Hepatic stellate cell (primary cell): ENCODE results near the gene MYLIP.
A peak's percentile ranks its signal among the peaks of the same experiment; 100 is the strongest.
"Not testable (repeated sequence)": the region's sequence is repeated elsewhere in the genome, so short reads cannot be mapped to it uniquely, and the experiment has no call there.

Experiments
- DNase-seq: peaks from one replicate; pipeline ENCODE4 v3.0.0; 2011; ENCODE audit warnings: low spot score

MYLIP gene

DNA sequence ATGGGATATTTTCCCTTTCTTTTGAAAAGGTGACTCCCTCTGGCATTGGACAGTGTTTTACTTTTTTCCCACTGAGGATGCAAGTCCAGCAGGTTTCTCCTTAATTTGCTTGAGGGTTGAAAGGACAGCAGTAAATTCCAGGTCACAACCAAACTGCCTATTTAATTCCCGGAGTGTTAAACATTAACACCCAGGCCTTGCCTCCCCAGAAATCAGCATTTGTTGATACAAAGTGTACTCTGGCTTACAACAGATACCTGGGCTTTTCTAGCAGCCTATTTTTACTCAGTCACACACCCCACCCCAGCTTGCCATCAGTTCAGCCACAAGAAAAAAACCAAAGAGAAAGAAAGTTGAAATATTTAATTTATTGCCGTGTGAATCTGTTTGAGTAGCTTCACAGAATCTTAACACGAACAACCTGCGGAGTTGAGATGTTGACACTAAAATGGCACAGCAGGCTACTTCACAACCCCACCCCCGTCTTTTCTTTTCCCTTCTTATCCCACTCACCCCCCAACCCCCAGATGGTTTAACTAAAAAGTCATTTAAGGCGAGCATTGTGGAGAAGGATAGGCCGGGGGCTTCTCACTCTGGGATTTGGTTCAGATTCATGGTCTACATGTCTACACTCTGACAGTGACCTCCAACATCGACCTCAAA is 45.7 kb downstream of the MYLIP start:
- DNase-seq: no peak

- DNase-seq: not testable (repeated sequence)
These were observed 47.7 kb downstream of the MYLIP start for GRCh38 chr6:16176600-16176999.

DNA sequence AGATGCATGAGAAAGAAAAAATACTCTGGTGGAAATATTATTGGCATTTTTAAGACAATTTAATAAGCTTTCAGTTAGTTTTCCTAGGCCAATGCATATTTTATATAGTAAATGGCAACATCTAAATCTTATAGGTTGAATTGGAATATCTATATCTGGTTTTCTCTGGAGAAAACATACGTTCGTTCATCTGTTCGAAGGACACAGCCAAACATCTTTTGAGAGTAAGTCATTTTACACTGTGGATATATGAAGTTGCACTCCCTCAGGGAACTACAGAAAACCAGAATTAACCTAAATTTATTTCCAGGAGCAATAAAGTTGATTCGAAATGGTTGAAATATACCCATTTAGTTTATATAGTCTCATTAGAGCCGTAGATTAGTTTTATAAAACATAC is 49.0 kb downstream of the MYLIP start:
- no peak for DNase-seq

DNA sequence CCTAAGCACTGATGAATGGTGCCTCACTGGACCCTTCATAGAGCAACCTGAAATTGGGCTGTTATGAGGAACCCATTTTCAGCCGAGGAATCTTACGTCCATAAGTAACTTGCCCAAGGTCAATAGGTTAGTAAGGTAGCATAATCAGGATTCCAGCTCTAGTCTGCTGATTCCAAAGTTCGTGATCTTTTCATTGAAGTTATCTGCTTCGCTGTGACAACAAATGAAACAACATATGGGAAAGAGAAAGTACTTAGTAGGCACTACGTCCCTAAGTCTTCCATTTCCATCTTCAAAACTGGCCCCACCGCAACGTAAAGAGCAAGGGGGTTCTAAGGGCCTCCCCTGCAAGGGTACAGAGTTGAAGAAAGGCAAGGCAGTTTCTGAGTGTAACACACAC is 49.5 kb downstream of the MYLIP start:
- DNase-seq: no peak

GRCh38 chr6:16179063-16179462 is 50.2 kb downstream of the MYLIP start:
- no peak for DNase-seq

DNA sequence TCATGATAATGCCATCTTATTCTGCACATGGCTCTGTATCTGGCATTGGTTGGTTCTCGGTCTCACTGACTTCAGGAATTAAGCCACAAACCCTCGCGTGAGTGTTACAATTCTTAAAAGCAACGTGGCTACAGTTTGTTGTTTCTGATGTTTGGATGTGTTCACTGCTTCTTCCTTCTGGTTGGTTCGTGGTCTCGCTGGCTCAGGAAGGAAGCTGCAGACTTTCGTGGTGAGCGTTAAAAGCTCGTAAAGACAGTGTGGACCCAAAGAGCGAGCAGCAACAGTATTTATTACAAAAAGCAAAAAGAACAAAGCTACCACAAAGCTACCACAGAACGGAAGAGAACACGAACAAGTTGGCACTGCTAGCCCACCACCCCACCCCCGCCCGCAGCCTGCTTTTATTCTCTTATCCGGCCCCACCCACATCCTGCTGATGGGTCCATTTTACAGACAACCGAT is 51.1 kb downstream of the MYLIP start:
- DNase-seq: no peak

- no peak for DNase-seq
These were observed 52.0 kb downstream of the MYLIP start for GRCh38 chr6:16180696-16181438.

DNA sequence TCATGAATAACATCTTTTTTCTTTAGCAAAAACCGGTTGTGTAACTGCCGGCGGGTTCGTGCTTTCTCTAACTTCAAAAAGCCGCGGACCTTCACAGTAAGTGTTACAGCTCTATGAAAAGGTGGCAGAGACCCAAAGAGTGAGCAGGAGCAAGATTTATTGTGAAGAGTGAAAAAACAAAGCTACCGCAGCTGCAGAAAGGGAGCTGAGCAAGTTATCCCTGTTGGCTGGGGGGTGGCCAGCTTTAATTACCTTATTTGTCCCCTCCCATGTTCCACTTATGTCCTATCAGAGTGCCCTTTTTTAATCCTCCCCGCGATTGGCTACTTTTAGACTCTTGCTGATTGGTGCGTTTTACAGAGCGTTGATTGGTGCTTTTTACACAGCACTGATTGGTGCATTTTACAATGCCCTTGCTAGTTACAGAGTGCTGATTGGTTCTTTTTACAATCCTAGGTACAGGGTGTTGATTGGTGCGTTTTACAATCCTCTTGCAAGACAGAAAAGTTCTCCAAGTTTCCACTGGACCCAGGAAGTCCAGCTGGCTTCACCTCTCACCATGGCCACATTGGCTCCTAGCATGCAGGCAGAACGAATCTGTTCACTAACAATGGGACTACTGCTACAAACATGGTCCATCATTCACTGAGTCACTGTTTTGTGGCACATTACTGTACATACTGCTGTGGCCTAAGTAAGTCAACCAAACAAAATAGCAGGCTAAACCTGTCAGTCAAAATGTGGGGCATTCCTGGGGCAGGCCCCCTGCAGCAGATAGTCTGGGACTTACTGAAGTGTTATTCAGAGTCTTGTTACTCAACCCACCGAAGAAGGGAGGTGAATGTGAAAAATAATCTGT is 52.8 kb downstream of the MYLIP start:
- DNase-seq: no peak

- peak; percentile 30 for DNase-seq
These were observed 54.3 kb downstream of the MYLIP start for GRCh38 chr6:16183187-16183664.

DNA sequence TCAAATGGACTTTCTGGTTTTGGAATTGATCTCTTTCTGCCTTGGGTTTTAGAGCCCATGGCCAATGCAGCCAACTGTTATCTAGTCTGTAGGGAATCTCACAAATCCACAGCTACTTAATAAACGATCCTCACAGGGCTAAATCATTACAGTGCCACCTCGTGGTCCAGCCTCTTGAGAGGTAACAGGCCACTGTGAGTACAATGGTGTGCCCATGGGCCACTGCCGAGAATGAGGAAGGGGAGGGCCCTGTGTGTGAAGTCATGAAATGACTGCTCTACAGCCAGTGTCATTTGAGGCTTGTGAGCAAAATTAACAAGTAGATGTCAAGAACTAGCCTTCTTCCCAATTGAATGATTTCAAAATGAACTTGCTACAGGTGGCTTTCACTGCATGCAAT is 55.2 kb downstream of the MYLIP start:
- DNase-seq: peak; percentile 21

DNA sequence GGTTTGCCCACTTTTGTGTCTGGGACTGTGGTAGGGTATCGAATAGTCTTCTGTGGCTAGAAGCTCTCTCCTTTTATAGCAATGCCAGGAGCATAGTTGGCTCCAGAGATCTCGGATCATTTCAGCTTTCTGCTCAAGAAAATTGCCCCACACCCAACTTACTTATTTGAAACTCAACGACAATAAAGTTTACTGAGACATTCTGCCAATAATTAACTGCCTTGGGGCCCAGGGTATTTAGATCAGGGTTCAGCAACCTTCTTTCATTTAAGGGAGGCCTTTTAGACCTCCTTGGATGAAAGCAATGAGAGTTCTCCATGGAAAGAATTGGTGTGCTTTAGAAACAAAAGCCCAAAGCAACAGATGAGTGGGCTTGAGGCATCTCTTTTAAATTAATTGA is 55.7 kb downstream of the MYLIP start:
- no peak for DNase-seq

DNA sequence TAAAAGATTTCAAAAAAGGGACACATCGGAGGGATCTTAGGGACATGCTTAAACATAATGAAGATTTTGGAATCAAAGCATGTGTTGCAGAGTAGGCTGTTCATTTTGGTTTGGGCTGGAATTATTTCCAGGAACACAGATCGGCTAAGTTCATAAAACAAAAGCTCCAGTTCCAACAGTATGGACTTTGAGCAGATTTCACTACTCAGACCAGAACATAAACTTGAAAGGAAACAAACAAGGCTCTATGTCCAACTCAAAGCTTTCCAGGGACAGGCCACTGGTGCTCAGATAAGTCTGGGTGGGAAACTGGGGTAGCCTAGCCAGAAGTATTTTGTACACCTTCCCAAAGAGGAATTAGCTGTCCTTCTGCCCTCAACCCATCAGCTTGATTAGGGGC is 58.3 kb downstream of the MYLIP start:
- no peak for DNase-seq

DNA sequence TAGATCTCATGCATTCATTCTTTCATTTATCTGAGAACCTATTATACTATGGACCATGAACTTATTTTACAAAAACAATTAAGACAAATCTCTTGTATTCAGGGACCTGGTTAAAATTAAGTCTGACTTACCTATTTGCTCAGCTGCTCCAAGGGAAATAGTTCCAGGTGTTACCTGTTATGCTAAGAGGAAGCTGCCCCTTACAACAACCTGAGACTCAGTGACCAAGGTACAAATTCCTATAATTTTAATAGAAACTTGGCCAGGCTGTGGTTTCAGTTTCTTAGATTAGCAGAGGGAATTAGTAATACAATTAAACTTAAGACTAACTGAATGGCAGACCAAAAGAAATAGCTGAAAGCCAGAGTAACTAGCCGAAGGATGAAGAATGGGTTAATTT is 61.3 kb downstream of the MYLIP start:
- no peak for DNase-seq

GRCh38 chr6:16196260-16196983 is 67.5 kb downstream of the MYLIP start:
- DNase-seq: no peak

GRCh38 chr6:16196984-16197546 is 68.2 kb downstream of the MYLIP start:
- DNase-seq: no peak
